GM12873 (cell line): ENCODE results near the gene HMCES.

ENCODE experiments used
- TF ChIP-seq, protein P1 (sequence below): IDR thresholded peaks from 2 replicates; pipeline ENCODE4 v1.5.1; 2012; ENCODE audit warnings: low read depth, mild to moderate bottlenecking, moderate library complexity, low read length, control low read depth; ENCODE audit not compliant: insufficient read depth; ENCODE audit errors: missing control alignments

HMCES gene

DNA sequence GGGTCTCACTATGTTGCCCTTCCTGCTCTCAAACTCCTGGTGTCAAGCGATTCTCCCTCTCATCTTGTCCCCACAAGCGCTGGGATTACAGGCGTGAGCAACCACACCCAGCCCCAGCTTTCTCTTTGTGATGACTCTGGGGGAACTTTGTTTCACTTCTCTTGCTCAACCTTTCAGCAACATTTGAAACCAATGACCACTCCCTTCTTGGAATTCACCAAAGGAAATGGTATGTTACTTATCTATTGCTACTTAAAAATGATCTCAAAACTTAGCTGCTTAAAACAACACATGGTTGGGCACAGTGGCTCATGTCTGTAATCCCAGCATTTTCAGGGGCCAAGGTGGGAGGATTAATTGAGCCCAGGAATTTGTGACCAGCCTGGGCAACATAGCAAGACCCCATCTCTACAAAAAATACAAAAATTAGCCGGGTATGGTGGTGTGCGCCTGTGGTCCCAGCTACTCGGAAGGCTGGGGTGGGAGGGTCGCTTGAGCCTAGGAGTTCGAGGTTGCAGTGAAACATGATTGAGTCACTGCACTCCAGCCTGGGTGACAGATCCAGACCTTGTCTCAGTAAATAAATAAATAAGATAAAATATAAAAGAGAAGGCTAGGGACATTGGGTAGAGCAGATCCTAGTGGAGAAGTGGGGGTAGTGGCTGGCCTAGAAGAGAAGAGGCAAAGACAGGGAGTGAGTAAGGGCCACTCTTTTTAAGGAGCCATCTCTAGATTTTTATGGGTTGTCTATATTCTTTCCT lies 39.5 kb upstream of the HMCES start:
- TF ChIP-seq, protein P1, sequence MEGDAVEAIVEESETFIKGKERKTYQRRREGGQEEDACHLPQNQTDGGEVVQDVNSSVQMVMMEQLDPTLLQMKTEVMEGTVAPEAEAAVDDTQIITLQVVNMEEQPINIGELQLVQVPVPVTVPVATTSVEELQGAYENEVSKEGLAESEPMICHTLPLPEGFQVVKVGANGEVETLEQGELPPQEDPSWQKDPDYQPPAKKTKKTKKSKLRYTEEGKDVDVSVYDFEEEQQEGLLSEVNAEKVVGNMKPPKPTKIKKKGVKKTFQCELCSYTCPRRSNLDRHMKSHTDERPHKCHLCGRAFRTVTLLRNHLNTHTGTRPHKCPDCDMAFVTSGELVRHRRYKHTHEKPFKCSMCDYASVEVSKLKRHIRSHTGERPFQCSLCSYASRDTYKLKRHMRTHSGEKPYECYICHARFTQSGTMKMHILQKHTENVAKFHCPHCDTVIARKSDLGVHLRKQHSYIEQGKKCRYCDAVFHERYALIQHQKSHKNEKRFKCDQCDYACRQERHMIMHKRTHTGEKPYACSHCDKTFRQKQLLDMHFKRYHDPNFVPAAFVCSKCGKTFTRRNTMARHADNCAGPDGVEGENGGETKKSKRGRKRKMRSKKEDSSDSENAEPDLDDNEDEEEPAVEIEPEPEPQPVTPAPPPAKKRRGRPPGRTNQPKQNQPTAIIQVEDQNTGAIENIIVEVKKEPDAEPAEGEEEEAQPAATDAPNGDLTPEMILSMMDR, result no peak

GRCh38 chr3:129239991-129240390 lies 38.7 kb upstream of the HMCES start:
- TF ChIP-seq, protein P1, result no peak

GRCh38 chr3:129240436-129240835 lies 38.2 kb upstream of the HMCES start:
- TF ChIP-seq, protein P1, result no peak

DNA sequence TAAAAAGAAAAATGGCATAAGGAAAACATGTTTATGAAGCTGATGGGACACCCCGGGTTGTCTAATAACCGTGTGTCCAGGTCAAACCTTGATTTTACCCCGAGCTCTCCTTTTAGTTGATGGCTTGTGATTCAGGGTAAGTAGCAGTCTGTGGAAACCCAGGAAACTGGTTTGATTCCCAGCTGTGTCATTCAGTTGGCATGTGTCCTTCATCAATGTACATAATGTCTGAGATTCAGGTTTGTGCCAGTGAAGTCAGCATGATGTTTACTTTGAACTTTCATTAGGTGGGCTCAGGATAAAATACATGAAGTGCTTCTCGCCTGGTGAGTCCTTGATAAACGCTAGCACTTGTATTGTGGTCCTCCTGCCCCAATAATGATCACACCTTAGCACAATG lies 33.5 kb upstream of the HMCES start:
- TF ChIP-seq, protein P1, result no peak

DNA sequence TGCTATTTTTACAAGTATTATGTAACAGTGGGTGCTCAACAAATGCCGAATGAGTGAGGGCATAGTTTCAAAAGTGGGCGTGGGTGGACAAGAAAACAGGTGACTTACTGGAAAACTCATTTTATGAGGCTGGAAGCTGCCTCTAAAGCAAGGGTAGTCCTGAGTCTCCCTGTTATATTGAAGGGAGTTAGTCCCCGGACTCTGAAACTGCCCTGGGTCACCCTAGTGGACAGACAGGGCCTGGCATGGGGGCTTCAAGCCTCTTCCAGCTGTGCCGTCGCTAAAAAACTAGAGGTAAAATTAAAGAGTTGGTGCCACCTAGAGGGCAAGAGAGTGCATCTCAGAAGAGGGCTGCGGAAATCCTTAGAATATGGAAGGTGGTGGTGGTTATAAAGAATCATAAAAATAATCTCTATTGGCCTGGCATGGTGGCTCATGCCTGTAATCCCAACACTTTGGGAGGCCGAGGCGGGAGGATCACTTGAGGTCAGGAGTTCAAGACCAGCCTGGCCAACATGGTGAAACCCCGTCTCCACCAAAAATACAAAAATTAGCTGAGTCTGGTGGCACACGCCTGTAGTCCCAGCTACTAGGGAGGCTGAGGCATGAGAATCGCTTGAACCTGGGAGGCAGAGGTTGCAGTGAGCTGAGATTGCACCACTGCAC lies 32.9 kb upstream of the HMCES start:
- TF ChIP-seq, protein P1, result peak; percentile 89

GRCh38 chr3:129246636-129247035 lies 32.0 kb upstream of the HMCES start:
- TF ChIP-seq, protein P1, result no peak

- TF ChIP-seq, protein P1, result no peak
Measured at GRCh38 chr3:129248286-129248979, 30.2 kb upstream of the HMCES start.
